ENCODE data around the gene CSNK1A1.

GRCh38 chr5:149471406-149472183, 79.6 kb downstream of the CSNK1A1 start:
- TF ChIP-seq CTCF (IDR thresholded peaks at IDR 0.05) (no peak), TCF7L2 (IDR thresholded peaks at IDR 0.05; ENCODE audit: low read depth, low read length) (no peak), SIN3A (IDR thresholded peaks at IDR 0.05; ENCODE audit: borderline replicate concordance, insufficient read depth, low read depth, low read length) (no peak), POLR2AphosphoS5 (IDR thresholded peaks at IDR 0.05; ENCODE audit: low read depth, low read length) (no peak)

All from Panc1 (cell line).